Measurements from ENCODE around the gene USP30. TPM values are rescaled to one million over a fixed set of nuclear protein-coding genes. Genes with fewer than 3 reads are reported as not detected.

The USP30 gene
- total RNA-seq, 2 experiments from 2014 or later: 5.5 to 7.2 TPM

DNA sequence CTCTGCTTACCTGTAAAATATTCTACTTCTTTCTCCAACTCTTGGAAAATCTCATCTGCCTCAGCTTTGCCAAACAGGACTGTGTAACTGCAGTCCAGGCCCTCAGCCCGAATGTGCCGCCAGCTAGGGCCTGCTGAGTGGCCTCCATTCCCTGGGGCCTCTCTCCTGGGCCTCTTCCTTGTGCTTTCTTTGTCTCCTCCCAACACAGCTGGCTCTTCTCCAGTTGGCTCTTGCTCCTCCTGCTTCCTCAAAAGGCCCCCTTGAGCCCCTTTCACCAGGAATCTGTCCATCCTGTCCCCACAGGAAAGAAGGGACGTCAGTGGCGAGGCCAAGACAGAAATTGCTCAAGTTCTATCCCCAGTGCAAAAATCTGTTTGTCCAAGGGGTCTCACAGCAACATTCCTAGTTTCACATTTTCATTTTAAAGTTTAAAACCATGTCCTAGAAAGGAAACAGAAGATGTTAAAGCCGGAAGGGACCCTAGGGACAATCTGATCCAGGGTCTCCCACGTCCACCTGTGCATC lies 40.2 kb downstream of the USP30 start:
- H3K4me1 Mint-ChIP-seq: peaks cover 40% of the 10 kb centered on the region
- ChIA-PET CTCF (interaction anchor here (0.6 to 1.7 kb wide), 21 partner anchors 8 to 522 kb away, joined by 3 to 7 read pairs (median 3); partner anchors contain the start of gene USP30), POLR2A (interaction anchor here (0.7 kb wide), 1 partner anchor 39 kb away, joined by 3 read pairs; no protein-coding TSS in a partner anchor)
- DNase-seq: no peak
- peak overlapping the region; percentile 92 for H3K27ac Mint-ChIP-seq
- no peaks in the 10 kb centered on the region for H3K27me3 Mint-ChIP-seq
- peaks cover 15% of the 10 kb centered on the region for H3K36me3 Mint-ChIP-seq (ENCODE audit: low read depth)
- peak overlapping the region; percentile 76 for H3K4me3 Mint-ChIP-seq
- H3K9me3 Mint-ChIP-seq: no peaks in the 10 kb centered on the region

DNA sequence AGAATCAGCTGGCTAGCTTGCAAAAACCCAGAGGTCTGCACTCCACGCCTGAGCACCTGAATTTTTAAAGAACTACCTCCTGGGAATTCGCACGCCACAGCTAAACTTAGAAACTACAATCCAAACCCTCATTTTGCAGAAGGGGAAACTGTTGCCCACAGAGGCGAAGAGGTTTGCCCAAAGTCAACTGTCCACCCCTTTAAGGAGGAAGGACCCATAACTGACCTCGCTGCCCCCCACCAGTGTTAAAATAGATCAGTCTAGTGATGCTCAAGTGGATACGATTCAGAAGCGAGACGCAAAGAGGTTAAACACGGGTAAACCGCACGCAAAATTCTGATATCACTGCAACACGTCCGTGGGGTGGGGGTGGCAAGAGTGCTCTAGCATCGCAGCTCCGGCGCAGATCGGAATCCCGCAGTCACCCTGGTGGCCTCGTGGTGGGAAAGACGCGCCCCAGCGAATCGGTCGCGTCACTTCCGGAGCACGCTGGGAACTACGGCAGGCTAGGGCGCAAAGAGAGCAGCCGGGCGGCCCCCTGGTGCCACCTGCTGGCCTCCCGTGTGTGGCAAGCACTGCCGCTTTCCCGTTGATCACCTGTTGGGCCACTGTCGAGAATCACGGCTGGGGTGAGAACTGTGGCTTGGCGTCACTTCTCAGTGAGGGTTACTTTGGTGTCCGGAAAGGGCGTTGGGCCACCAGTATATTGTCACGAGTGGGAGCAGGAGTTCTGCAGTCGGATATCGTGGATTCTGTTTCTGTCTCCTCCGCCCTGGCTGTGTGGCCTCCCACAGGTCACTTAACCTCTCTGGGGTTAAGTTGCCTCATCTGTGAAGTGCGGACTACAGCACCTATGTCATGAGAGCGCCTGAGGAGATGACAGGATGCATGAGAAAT lies 40.9 kb downstream of the USP30 start, which contains the start of gene ALKBH2:
Gene ALKBH2, minus strand, starts transcription at position 451 of the 897 bp plus-strand sequence. CDS start 686 bp downstream, outside the sequence.
- Mint-ChIP-seq H3K9me3 (no peaks in the 10 kb centered on the region), H3K4me3 (peak within 1 kb of the TSS; percentile 76), H3K27ac (peak within 1 kb of the TSS; percentile 92), H3K36me3 (ENCODE audit: low read depth) (peaks cover 14% of the 10 kb centered on the region), H3K27me3 (no peaks in the 10 kb centered on the region), H3K4me1 (peaks cover 42% of the 10 kb centered on the region)
- ChIA-PET CTCF (interaction anchor here (0.5 to 1.7 kb wide), 22 partner anchors 8 to 523 kb away, joined by 3 to 7 read pairs (median 3); partner anchors contain the start of gene USP30), POLR2A (interaction anchor here (0.7 kb wide), 1 partner anchor 39 kb away, joined by 3 read pairs; no protein-coding TSS in a partner anchor)
- peak; percentile 94 for DNase-seq

DNA sequence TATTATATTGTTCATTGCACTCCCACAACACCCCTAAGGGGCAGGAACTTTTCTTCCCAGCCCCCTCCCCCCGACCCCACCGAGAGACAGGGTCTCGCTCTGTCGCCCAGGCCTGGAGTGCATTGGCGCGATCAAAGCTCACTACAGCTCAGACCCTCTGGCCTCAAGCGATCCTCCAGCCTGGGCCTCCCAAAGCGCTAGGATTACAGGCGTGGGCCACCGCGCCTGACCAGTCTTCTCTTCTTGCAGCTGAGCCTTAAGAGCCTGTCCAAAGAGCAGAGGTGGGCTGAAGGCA lies 44.7 kb downstream of the USP30 start:
- POLR2A ChIA-PET: no interaction called here
- Mint-ChIP-seq H3K36me3 (ENCODE audit: low read depth) (peaks cover 32% of the 10 kb centered on the region), H3K9me3 (no peaks in the 10 kb centered on the region), H3K27ac (no peak overlapping the region), H3K4me1 (peaks cover 50% of the 10 kb centered on the region), H3K4me3 (peak overlapping the region; percentile 85), H3K27me3 (no peaks in the 10 kb centered on the region)
- CTCF ChIA-PET: no interaction called here
- DNase-seq: no peak

DNA sequence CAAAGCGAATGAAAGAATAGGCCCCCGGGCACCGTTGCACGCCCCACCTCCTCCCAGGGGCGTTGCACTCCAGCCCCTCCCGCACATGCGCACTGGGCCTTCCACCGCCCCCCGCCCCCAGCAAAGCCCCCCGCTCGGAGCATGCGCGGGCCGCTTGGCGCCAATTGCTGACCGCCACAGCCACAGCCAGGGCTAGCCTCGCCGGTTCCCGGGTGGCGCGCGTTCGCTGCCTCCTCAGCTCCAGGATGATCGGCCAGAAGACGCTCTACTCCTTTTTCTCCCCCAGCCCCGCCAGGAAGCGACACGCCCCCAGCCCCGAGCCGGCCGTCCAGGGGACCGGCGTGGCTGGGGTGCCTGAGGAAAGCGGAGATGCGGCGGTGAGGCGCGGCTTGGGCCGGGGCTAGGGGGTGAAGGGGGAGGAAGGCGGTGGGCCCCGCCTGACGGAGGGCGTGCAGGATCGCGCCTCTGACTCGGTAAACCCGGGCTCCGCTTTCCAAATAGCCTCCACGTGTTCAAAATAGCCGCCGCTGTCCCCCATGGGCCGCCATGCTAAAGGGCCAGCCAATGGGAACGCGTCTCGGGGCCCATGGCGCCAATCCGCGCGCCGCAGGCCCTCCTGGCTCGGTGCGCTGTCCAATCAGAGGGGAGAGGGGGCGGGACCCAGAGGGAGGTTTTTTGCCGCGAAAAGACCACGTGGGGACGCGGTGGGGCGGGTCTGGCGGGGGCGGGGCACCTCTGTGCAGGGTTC lies 45.2 kb downstream of the USP30 start, which contains the start of gene UNG:
Gene UNG, plus strand, starts transcription at position 163 of the 748 bp plus-strand sequence. Its CDS starts 83 bp downstream, at position 246.
- ChIA-PET CTCF (interaction anchor here (0.6 kb wide), 1 partner anchor 12 kb away, joined by 5 read pairs; no protein-coding TSS in a partner anchor), POLR2A (no interaction called here)
- peak within 1 kb of the TSS; percentile 85 for H3K4me3 Mint-ChIP-seq
- peak; percentile 97 for DNase-seq
- H3K36me3 Mint-ChIP-seq (ENCODE audit: low read depth): peaks cover 29% of the 10 kb centered on the region
- peaks cover 44% of the 10 kb centered on the region for H3K4me1 Mint-ChIP-seq
- peak within 1 kb of the TSS; percentile 78 for H3K27ac Mint-ChIP-seq
- no peaks in the 10 kb centered on the region for H3K9me3 Mint-ChIP-seq
- H3K27me3 Mint-ChIP-seq: no peaks in the 10 kb centered on the region

DNA sequence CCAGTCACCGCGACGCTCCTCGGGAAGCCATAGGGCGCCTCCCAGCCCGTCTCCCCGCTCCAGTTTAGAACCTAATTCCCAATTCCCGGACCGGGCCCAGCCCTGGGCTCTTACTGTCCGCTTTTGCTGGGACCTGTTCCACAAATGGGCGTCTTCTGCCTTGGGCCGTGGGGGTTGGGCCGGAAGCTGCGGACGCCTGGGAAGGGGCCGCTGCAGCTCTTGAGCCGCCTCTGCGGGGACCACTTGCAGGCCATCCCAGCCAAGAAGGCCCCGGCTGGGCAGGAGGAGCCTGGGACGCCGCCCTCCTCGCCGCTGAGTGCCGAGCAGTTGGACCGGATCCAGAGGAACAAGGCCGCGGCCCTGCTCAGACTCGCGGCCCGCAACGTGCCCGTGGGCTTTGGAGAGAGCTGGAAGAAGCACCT lies 45.8 kb downstream of the USP30 start:
- POLR2A ChIA-PET: no interaction called here
- Mint-ChIP-seq H3K9me3 (no peaks in the 10 kb centered on the region), H3K4me3 (peak overlapping the region; percentile 85), H3K27ac (peak overlapping the region; percentile 69), H3K27me3 (no peaks in the 10 kb centered on the region), H3K4me1 (peaks cover 39% of the 10 kb centered on the region), H3K36me3 (ENCODE audit: low read depth) (peaks cover 30% of the 10 kb centered on the region)
- CTCF ChIA-PET: interaction anchor here (0.6 to 1.3 kb wide), 4 partner anchors 12 to 1025 kb away, joined by 3 to 6 read pairs (median 4); partner anchors contain the start of gene SSH1
- no peak for DNase-seq

DNA sequence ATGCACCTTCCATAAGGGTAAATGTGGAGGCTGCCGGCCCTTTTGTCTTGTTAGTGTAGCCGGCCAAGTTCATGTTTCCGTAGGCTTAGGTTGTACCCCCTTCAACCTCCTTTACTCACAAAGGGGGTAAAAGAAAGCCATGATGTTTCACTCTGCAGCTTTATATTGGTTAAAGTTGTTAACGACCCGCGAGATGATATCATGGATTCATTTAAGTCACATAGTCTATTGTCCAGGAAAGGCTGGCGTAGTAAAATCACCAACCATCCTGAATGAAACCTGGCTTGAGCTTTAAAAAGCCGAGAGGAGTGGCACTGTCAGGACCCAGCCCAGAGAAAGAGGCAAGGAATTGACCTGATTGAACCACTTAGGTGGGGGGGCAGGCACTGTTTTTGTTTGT lies 46.3 kb downstream of the USP30 start:
- ChIA-PET POLR2A (no interaction called here), CTCF (interaction anchor here (0.6 to 1.3 kb wide), 4 partner anchors 11 to 1025 kb away, joined by 3 to 6 read pairs (median 4); partner anchors contain the start of gene SSH1)
- H3K9me3 Mint-ChIP-seq: no peaks in the 10 kb centered on the region
- peak overlapping the region; percentile 22 for H3K27ac Mint-ChIP-seq
- DNase-seq: no peak
- H3K4me3 Mint-ChIP-seq: peak overlapping the region; percentile 85
- H3K36me3 Mint-ChIP-seq (ENCODE audit: low read depth): peaks cover 32% of the 10 kb centered on the region
- H3K4me1 Mint-ChIP-seq: peaks cover 34% of the 10 kb centered on the region
- H3K27me3 Mint-ChIP-seq: no peaks in the 10 kb centered on the region

DNA sequence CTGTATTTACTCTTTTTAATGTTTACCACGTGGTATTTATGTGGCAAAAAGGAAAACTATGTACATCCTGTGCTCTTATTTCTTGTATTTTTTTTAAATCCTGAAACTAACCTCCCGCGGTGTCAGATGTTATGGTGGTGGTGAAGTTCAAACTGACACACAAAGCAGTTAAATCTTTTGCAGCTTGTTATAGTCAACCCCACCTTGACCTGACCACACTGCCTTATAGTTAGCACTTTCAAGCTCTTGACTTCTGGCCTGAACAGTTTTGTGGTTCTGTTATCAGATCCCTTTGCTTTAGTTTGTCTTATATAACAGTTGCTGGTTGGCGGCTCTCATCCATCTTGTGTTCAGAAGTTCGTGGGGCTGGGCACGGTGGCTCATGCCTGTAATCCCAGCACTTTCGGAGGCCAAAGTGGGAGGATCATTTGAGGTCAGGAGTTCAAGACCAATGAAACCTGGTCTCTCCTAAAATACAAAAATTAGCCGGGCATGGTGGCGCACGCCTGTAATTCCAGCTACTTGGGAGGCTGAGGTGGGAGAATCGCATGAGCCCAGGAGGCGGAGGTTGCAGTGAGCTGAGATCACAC lies 47.1 kb downstream of the USP30 start:
- DNase-seq: peak; percentile 9
- POLR2A ChIA-PET: no interaction called here
- CTCF ChIA-PET: interaction anchor here (1.3 kb wide), 1 partner anchor 12 kb away, joined by 6 read pairs; no protein-coding TSS in a partner anchor
- Mint-ChIP-seq H3K9me3 (no peaks in the 10 kb centered on the region), H3K4me3 (peak overlapping the region; percentile 85), H3K27me3 (no peaks in the 10 kb centered on the region), H3K27ac (peak overlapping the region; percentile 83), H3K4me1 (peaks cover 29% of the 10 kb centered on the region), H3K36me3 (ENCODE audit: low read depth) (peaks cover 36% of the 10 kb centered on the region)

DNA sequence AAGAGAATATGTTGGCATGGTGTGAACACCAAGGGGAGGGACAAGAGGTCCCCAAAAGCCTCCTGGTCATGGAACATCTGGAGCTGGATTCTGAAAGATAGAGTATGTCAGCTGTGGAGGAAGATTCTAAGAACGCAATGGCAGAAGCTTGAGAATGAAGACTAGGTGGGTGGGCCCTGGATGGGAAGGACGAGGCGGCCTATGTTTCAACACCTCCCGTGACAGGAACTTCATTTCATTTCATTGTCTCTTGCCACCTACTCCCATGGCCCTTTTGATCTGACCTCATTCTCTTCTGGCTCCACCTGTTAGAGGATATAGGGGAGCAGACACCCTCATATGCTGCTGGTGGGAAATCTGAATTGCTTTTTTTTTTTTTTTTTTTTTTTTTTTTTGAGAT lies 48.4 kb downstream of the USP30 start:
- Mint-ChIP-seq H3K27ac (no peak overlapping the region), H3K4me1 (peaks cover 29% of the 10 kb centered on the region), H3K36me3 (ENCODE audit: low read depth) (peaks cover 45% of the 10 kb centered on the region), H3K9me3 (no peaks in the 10 kb centered on the region), H3K4me3 (no peak overlapping the region), H3K27me3 (no peaks in the 10 kb centered on the region)
- CTCF ChIA-PET: interaction anchor here (0.6 to 1.3 kb wide), 4 partner anchors 14 to 1966 kb away, joined by 3 to 4 read pairs (median 4); partner anchors contain the start of gene SART3
- POLR2A ChIA-PET: no interaction called here
- DNase-seq: no peak

DNA sequence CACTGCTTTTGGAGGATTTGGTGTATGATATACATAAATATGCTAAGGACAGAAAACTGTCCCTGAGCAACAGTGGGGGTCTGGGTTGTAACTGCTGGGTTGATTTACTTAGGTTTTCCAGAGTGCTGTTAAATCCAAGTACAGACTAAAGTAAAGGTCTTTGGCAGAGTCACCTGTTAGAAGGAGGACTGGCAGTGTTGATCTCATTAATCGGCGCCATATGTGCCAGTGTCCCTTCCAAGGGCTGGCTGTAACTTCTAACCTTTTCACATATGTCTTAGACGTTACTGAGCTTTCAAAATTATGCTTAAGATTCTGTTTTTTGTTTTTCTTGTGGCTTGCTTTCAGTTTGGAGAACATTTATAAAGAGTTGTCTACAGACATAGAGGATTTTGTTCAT lies 50.1 kb downstream of the USP30 start:
- peaks cover 25% of the 10 kb centered on the region for H3K4me1 Mint-ChIP-seq
- no peaks in the 10 kb centered on the region for H3K9me3 Mint-ChIP-seq
- H3K4me3 Mint-ChIP-seq: no peak overlapping the region
- peaks cover 50% of the 10 kb centered on the region for H3K36me3 Mint-ChIP-seq (ENCODE audit: low read depth)
- CTCF ChIA-PET: interaction anchor here (1.0 kb wide), 1 partner anchor 436 kb away, joined by 3 read pairs; no protein-coding TSS in a partner anchor
- H3K27me3 Mint-ChIP-seq: no peaks in the 10 kb centered on the region
- no peak for DNase-seq
- H3K27ac Mint-ChIP-seq: no peak overlapping the region
- POLR2A ChIA-PET: no interaction called here

DNA sequence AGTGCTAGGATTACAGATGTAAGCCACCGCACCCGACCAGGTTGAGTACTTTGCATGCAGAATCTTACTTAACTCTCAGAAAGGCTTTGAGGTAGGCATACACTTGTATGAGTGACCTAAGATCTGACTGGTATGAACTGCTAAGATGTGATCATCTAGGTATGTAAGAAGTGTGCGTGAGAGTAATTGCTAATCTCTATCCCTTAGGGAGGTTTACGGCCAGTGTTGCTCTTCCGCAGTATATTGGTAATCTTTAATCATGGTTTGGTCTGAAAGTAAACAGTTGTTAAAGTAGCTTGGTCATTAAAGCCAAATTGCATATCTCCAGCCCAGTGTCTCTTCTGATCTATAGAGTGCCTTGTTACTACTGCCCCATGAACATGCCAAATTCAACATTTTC lies 52.8 kb downstream of the USP30 start:
- Mint-ChIP-seq H3K9me3 (no peaks in the 10 kb centered on the region), H3K27me3 (no peaks in the 10 kb centered on the region), H3K27ac (no peak overlapping the region), H3K4me1 (peaks cover 8% of the 10 kb centered on the region), H3K36me3 (ENCODE audit: low read depth) (peaks cover 49% of the 10 kb centered on the region), H3K4me3 (no peak overlapping the region)
- no peak for DNase-seq
- ChIA-PET POLR2A (no interaction called here), CTCF (interaction anchor here (1.4 kb wide), 1 partner anchor 28 kb away, joined by 3 read pairs; no protein-coding TSS in a partner anchor)

DNA sequence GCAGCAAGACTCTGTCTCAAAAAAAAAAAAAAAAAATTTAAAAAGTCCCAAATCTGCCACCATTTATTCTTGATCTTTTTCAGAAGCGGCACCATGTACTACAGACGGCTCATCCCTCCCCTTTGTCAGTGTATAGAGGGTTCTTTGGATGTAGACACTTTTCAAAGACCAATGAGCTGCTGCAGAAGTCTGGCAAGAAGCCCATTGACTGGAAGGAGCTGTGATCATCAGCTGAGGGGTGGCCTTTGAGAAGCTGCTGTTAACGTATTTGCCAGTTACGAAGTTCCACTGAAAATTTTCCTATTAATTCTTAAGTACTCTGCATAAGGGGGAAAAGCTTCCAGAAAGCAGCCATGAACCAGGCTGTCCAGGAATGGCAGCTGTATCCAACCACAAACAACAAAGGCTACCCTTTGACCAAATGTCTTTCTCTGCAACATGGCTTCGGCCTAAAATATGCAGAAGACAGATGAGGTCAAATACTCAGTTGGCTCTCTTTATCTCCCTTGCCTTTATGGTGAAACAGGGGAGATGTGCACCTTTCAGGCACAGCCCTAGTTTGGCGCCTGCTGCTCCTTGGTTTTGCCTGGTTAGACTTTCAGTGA lies 57.5 kb downstream of the USP30 start:
- Mint-ChIP-seq H3K27ac (peak overlapping the region; percentile 39), H3K36me3 (ENCODE audit: low read depth) (peaks cover 26% of the 10 kb centered on the region), H3K4me3 (no peak overlapping the region), H3K27me3 (no peaks in the 10 kb centered on the region), H3K4me1 (peaks cover 16% of the 10 kb centered on the region), H3K9me3 (no peaks in the 10 kb centered on the region)
- DNase-seq: no peak
- CTCF ChIA-PET: interaction anchor here (0.7 kb wide), 2 partner anchors 12 to 21 kb away, joined by 3 to 5 read pairs; no protein-coding TSS in a partner anchor
- POLR2A ChIA-PET: no interaction called here
